ENCODE results near the gene CHGA. TPM values are rescaled to one million over a fixed set of nuclear protein-coding genes. Genes with fewer than 3 reads are reported as not detected.

The CHGA gene
- total and polyA plus RNA-seq, 2 donors from 2014 or later = 0.38 to 6.6 TPM

GRCh38 chr14:92960706-92961566 lies 38.0 kb downstream of the CHGA start:
- FAIRE-seq (no peak), DNase-seq (peak in 1 of 5 donors; percentile 41)
- Histone ChIP-seq H3K27me3 (ENCODE audit: control insufficient read depth, insufficient read depth, low read length) (no peaks in the 10 kb centered on the region), H3K36me3 (ENCODE audit: control insufficient read depth in 2 of 3, insufficient read depth in 3 of 3, low read length in 3 of 3) (peaks cover 0 to 31% (median 13%) of the 10 kb centered on the region in 3 donors), H3K4me3 (ENCODE audit: low read length in 3 of 3) (no peak overlapping the region), H3K9ac (ENCODE audit: low read length in 3 of 3) (no peak overlapping the region), H3K27ac (ENCODE audit: low read depth in 2 of 2, low read length in 2 of 2) (no peak overlapping the region), H3K9me3 (ENCODE audit: control insufficient read depth in 2 of 3, insufficient read depth in 1 of 3, low read length in 3 of 3) (no peaks in the 10 kb centered on the region), H3K4me1 (ENCODE audit: control insufficient read depth in 2 of 3, insufficient read depth in 2 of 3, low read depth in 1 of 3, low read length in 3 of 3) (peaks cover 0 to 21% (median 15%) of the 10 kb centered on the region in 3 donors)
- TF ChIP-seq, protein P1, sequence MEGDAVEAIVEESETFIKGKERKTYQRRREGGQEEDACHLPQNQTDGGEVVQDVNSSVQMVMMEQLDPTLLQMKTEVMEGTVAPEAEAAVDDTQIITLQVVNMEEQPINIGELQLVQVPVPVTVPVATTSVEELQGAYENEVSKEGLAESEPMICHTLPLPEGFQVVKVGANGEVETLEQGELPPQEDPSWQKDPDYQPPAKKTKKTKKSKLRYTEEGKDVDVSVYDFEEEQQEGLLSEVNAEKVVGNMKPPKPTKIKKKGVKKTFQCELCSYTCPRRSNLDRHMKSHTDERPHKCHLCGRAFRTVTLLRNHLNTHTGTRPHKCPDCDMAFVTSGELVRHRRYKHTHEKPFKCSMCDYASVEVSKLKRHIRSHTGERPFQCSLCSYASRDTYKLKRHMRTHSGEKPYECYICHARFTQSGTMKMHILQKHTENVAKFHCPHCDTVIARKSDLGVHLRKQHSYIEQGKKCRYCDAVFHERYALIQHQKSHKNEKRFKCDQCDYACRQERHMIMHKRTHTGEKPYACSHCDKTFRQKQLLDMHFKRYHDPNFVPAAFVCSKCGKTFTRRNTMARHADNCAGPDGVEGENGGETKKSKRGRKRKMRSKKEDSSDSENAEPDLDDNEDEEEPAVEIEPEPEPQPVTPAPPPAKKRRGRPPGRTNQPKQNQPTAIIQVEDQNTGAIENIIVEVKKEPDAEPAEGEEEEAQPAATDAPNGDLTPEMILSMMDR (IDR thresholded peaks at IDR 0.05; ENCODE audit: borderline replicate concordance, extremely low read depth, insufficient read depth) = no peak
- intact Hi-C loops (cut with DNase I) = no loop called here

DNA sequence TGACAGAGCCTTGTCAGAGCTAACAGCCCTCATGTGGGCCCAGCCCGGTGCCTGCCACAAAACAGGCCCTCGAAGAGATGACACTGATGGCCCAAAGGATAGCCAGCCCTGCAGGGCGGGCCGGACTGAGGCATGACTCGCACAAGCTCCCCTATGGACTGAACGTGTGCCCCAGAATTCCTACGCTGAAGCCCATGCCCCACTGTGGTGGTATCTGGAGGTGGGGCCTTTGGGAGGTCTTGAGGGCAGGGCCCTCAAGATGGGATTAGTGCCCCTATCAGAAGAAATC lies 38.6 kb downstream of the CHGA start:
- H3K4me3 ChIP-seq (ENCODE audit: low read length in 3 of 3) = no peak overlapping the region
- H3K36me3 ChIP-seq (ENCODE audit: control insufficient read depth in 2 of 3, insufficient read depth in 3 of 3, low read length in 3 of 3) = peaks cover 0 to 26% (median 13%) of the 10 kb centered on the region in 3 donors
- DNase-seq (peak in 1 of 5 donors; percentile 26), FAIRE-seq (no peak)
- no peaks in the 10 kb centered on the region for H3K27me3 ChIP-seq (ENCODE audit: control insufficient read depth, insufficient read depth, low read length)
- TF ChIP-seq, protein P1 (IDR thresholded peaks at IDR 0.05; ENCODE audit: borderline replicate concordance, extremely low read depth, insufficient read depth) = no peak
- no peak overlapping the region for H3K27ac ChIP-seq (ENCODE audit: low read depth in 2 of 2, low read length in 2 of 2)
- no peaks in the 10 kb centered on the region for H3K9me3 ChIP-seq (ENCODE audit: control insufficient read depth in 2 of 3, insufficient read depth in 1 of 3, low read length in 3 of 3)
- H3K4me1 ChIP-seq (ENCODE audit: control insufficient read depth in 2 of 3, insufficient read depth in 2 of 3, low read depth in 1 of 3, low read length in 3 of 3) = peaks cover 0 to 21% (median 15%) of the 10 kb centered on the region in 3 donors
- intact Hi-C loops (cut with DNase I) = no loop called here
- no peak overlapping the region for H3K9ac ChIP-seq (ENCODE audit: low read length in 3 of 3)

DNA sequence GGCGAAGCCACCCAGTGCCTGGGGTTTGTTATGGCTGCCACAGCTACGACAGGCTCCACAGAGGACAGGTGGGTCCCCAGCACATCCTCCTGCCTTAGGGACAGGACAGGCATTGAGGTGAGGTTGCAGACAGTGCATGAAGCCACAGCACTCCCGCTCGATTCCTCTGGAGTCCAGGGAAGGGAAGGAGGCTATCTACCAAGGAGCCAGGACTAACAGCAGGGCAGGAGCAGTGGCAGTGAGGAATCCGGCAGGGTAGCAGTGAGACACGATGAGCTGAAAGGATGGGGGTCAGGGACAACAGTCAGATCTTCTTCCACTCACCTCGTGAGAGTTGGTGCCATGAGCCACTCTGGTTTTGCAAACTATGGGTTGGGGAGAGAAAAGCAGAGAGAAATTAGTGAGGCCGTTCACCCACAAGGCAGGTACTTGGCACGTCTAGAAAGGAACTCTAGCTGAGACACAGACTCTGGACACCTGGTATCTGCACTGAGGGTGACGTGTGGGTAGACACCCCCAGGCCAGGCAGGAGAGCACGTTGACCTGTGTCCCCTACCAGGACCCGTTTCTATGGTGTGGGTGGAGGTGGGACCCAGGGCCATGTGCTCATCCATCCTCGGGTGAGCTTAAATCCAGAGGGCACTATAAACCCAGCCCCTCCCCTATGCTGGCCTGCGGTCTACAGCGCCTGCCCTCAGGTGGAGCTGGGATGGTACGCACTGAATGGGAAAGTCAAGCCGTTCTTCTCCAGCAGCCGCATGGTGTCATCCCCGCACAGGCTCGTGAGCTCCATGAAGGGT lies 39.3 kb downstream of the CHGA start:
- Histone ChIP-seq H3K4me3 (ENCODE audit: low read length in 3 of 3) (no peak overlapping the region), H3K9me3 (ENCODE audit: control insufficient read depth in 2 of 3, insufficient read depth in 1 of 3, low read length in 3 of 3) (no peaks in the 10 kb centered on the region), H3K27me3 (ENCODE audit: control insufficient read depth, insufficient read depth, low read length) (no peaks in the 10 kb centered on the region), H3K9ac (ENCODE audit: low read length in 3 of 3) (no peak overlapping the region), H3K27ac (ENCODE audit: low read depth in 2 of 2, low read length in 2 of 2) (no peak overlapping the region), H3K36me3 (ENCODE audit: control insufficient read depth in 2 of 3, insufficient read depth in 3 of 3, low read length in 3 of 3) (peaks cover 0 to 20% (median 9%) of the 10 kb centered on the region in 3 donors), H3K4me1 (ENCODE audit: control insufficient read depth in 2 of 3, insufficient read depth in 2 of 3, low read depth in 1 of 3, low read length in 3 of 3) (peaks cover 0 to 21% (median 15%) of the 10 kb centered on the region in 3 donors)
- DNase-seq (peak in 1 of 5 donors; percentile 55), FAIRE-seq (no peak)
- TF ChIP-seq, protein P1 (IDR thresholded peaks at IDR 0.05; ENCODE audit: borderline replicate concordance, extremely low read depth, insufficient read depth) = no peak
- intact Hi-C loops (cut with DNase I) = no loop called here
